B cell (primary cell): ENCODE measurements around the gene FSIP1. TPM values are rescaled to one million over a fixed set of nuclear protein-coding genes. Genes with fewer than 3 reads are reported as not detected.

Source experiments
- ATAC-seq: fragments of 200-7000 bp; cut with Tn5 transposase; one replicate; pipeline ENCODE4 v1.10.0; 2021; ENCODE audit warnings: low read depth, mild to moderate bottlenecking, moderate number of reproducible peaks, moderate library complexity
- CTCF ChIA-PET: fragments of 350-600 bp; sonication (Branson Sonifier 250); formaldehyde crosslinking; loops from one replicate; lab custom pipeline; 2021; ENCODE audit warnings: antibody characterized with exemption, inconsistent platforms; lab: Charles Lee
- POLR2A ChIA-PET: fragments of 350-600 bp; sonication (Branson Sonifier 250); formaldehyde crosslinking; loops from one replicate; lab custom pipeline; 2021; ENCODE audit warnings: antibody characterized with exemption; lab: Charles Lee
- DNase-seq: peaks from one replicate; pipeline ENCODE4 v3.0.0; 2013
- H2AFZ ChIP-seq: 2 replicates; pipeline ENCODE4 v1.6.1; 2012; ENCODE audit warnings: mild to moderate bottlenecking, low read depth, low read length; ENCODE audit not compliant: insufficient read depth, poor library complexity, severe bottlenecking
- H3K27ac ChIP-seq, 2 donors: 1 replicate in 1 of 2; 2 replicates in 1 of 2; pipeline ENCODE4 v1.5.1; 2012 to 2013; ENCODE audit warnings: low read length in 2 of 2, mild to moderate bottlenecking in 2 of 2, moderate library complexity in 1 of 2
- H3K27me3 ChIP-seq, 4 experiments: fragments of 200-600 bp in 1 of 4; sonication (generic) in 1 of 4; replicated peaks in 1 of 4; 1 replicate in 2 of 4; 2 replicates in 2 of 4; pipeline versions ENCODE4 v1.6.1 to v1.7.0; 2013 to 2016; ENCODE audit warnings: low read length in 3 of 4, mild to moderate bottlenecking in 2 of 4, mixed read lengths in 1 of 4, moderate library complexity in 1 of 4; ENCODE audit not compliant: insufficient read depth in 4 of 4, control insufficient read depth in 3 of 4; ENCODE audit errors: control extremely low read depth in 1 of 4
- H3K36me3 ChIP-seq, 2 experiments: replicated peaks in 1 of 2; 1 replicate in 1 of 2; 2 replicates in 1 of 2; pipeline versions ENCODE4 v1.6.1 to v1.7.1; 2013; ENCODE audit warnings: low read length in 1 of 2; ENCODE audit not compliant: insufficient read depth in 2 of 2, control insufficient read depth in 1 of 2; ENCODE audit errors: control extremely low read depth in 1 of 2, extremely low read depth in 1 of 2
- H3K4me1 ChIP-seq, 2 donors: fragments of 200-600 bp in 1 of 2; sonication (generic) in 1 of 2; 1 replicate in 1 of 2; 2 replicates in 1 of 2; pipeline versions ENCODE4 v1.5.1 to v1.6.1; 2013 to 2017; ENCODE audit warnings: low read length in 2 of 2; ENCODE audit not compliant: control insufficient read depth in 2 of 2, insufficient read depth in 2 of 2
- H3K4me2 ChIP-seq: replicated peaks from 2 replicates; pipeline ENCODE3; 2012; ENCODE audit warnings: mild to moderate bottlenecking, low read depth, low read length; ENCODE audit not compliant: poor library complexity, severe bottlenecking
- H3K4me3 ChIP-seq, 5 experiments: fragments of 200-600 bp in 1 of 5; sonication (generic) in 1 of 5; 1 replicate in 3 of 5; 2 replicates in 2 of 5; pipeline versions ENCODE4 v1.5.1 to v1.7.0; 2011 to 2016; ENCODE audit warnings: low read length in 4 of 5, mild to moderate bottlenecking in 4 of 5, low read depth in 2 of 5, control low read depth in 1 of 5, moderate library complexity in 1 of 5; ENCODE audit not compliant: insufficient read depth in 1 of 5; ENCODE audit errors: control extremely low read depth in 1 of 5, extremely low read depth in 1 of 5
- H3K79me2 ChIP-seq: fragments of 200-600 bp; sonication (generic); one replicate; pipeline ENCODE4 v1.6.0; 2016; ENCODE audit warnings: low read length; ENCODE audit not compliant: control insufficient read depth, insufficient read depth
- H3K9ac ChIP-seq: fragments of 200-600 bp; sonication (generic); 2 replicates; pipeline ENCODE4 v1.6.1; 2017; ENCODE audit warnings: mild to moderate bottlenecking, low read length, moderate library complexity
- H3K9me3 ChIP-seq, 3 donors: one replicate each; pipeline versions ENCODE4 v1.6.1 to v1.7.1; 2013; ENCODE audit warnings: low read length in 2 of 3; ENCODE audit not compliant: control insufficient read depth in 2 of 3, insufficient read depth in 1 of 3; ENCODE audit errors: control extremely low read depth in 1 of 3
- H4K20me1 ChIP-seq: 2 replicates; pipeline ENCODE4 v1.6.0; 2012; ENCODE audit warnings: mild to moderate bottlenecking, low read length; ENCODE audit not compliant: insufficient read depth, control insufficient read depth, poor library complexity, severe bottlenecking
- H3K27ac Mint-ChIP-seq: one replicate; pipeline ENCODE4 v1.8.0; 2021; ENCODE audit warnings: mixed read lengths
- H3K27me3 Mint-ChIP-seq: one replicate; pipeline ENCODE4 v1.8.0; 2021; ENCODE audit warnings: mixed read lengths
- H3K4me1 Mint-ChIP-seq: one replicate; pipeline ENCODE4 v1.8.0; 2021; ENCODE audit warnings: mixed read lengths
- H3K4me3 Mint-ChIP-seq: one replicate; pipeline ENCODE4 v1.8.0; 2021; ENCODE audit warnings: mixed read lengths
- H3K9me3 Mint-ChIP-seq: one replicate; pipeline ENCODE4 v1.8.0; 2022; ENCODE audit warnings: mixed read lengths; ENCODE audit not compliant: insufficient read depth
- EZH2 ChIP-seq: IDR thresholded peaks from 2 replicates; pipeline ENCODE4 v1.6.1; 2012; ENCODE audit warnings: borderline replicate concordance, low read depth, mild to moderate bottlenecking, moderate library complexity, low read length; ENCODE audit not compliant: insufficient read depth, poor library complexity, severe bottlenecking
- WGBS: methylation state at CpG from one replicate; pipeline ENCODE4 v1.1.5; 2013; ENCODE audit warnings: missing lambda C conversion rate; ENCODE audit not compliant: insufficient coverage; 5-methylcytosine and 5-hydroxymethylcytosine counted together
- intact Hi-C: fragments of 100-400 bp; cut with micrococcal nuclease; formaldehyde crosslinking; loops from one replicate; pipeline ENCODE4 v1.10.0; 2022
- polyA plus RNA-seq: library from polyadenylated mRNA; depleted of rRNA; stranded (reverse); fragments of >200 nt; gene quantifications from 2 replicates; pipeline ENCODE4 v1.2.3, GENCODE V29; 2012
- total RNA-seq, 2 donors: library from RNA; stranded (reverse); fragments of 120-200 nt in 1 of 2; gene quantifications; 1 replicate in 1 of 2; 2 replicates in 1 of 2; pipeline versions ENCODE4 v1.2.3 to v1.2.4, GENCODE V29; 2013 to 2022
- TF ChIP-seq, protein P1 (sequence below): fragments of 200-600 bp; IDR thresholded peaks from one replicate; pipeline ENCODE4 v1.8.0; 2022; ENCODE audit warnings: antibody characterized with exemption, mild to moderate bottlenecking

The FSIP1 gene
- total and polyA plus RNA-seq, 2 donors (not counting 1 experiment from before 2014, with no cell fraction given), result 0.19 to 0.49 TPM

GRCh38 chr15:39745415-39745814 is 37.2 kb downstream of the FSIP1 start:
- intact Hi-C loops, result no loop called here

GRCh38 chr15:39744334-39745103 is 38.1 kb downstream of the FSIP1 start:
- intact Hi-C loops, result no loop called here
- Histone ChIP-seq H3K4me2 (no peak overlapping the region), H2AFZ (no peak overlapping the region), H3K36me3 (no peaks in the 10 kb centered on the region), H3K27ac (no peak overlapping the region), H3K4me3 (no peak overlapping the region), H3K27me3 (peaks cover 0 to 9% (median 0%) of the 10 kb centered on the region in 4 experiments), H3K4me1 (no peaks in the 10 kb centered on the region), H3K79me2 (no peaks in the 10 kb centered on the region), H3K9me3 (no peaks in the 10 kb centered on the region), H3K9ac (no peak overlapping the region), H4K20me1 (no peaks in the 10 kb centered on the region)
- H3K27ac Mint-ChIP-seq, result no peak overlapping the region
- peaks cover 32% of the 10 kb centered on the region for H3K27me3 Mint-ChIP-seq
- ChIA-PET POLR2A (no interaction called here), CTCF (interaction anchor here (2.0 kb wide), 1 partner anchor 13 kb away, joined by 11 read pairs; no protein-coding TSS in a partner anchor)
- no peaks in the 10 kb centered on the region for H3K4me1 Mint-ChIP-seq
- no peak overlapping the region for H3K4me3 Mint-ChIP-seq
- TF ChIP-seq, protein P1, sequence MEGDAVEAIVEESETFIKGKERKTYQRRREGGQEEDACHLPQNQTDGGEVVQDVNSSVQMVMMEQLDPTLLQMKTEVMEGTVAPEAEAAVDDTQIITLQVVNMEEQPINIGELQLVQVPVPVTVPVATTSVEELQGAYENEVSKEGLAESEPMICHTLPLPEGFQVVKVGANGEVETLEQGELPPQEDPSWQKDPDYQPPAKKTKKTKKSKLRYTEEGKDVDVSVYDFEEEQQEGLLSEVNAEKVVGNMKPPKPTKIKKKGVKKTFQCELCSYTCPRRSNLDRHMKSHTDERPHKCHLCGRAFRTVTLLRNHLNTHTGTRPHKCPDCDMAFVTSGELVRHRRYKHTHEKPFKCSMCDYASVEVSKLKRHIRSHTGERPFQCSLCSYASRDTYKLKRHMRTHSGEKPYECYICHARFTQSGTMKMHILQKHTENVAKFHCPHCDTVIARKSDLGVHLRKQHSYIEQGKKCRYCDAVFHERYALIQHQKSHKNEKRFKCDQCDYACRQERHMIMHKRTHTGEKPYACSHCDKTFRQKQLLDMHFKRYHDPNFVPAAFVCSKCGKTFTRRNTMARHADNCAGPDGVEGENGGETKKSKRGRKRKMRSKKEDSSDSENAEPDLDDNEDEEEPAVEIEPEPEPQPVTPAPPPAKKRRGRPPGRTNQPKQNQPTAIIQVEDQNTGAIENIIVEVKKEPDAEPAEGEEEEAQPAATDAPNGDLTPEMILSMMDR, result no peak
- TF ChIP-seq EZH2, result no peak
- no peaks in the 10 kb centered on the region for H3K9me3 Mint-ChIP-seq
- ATAC-seq (no peak), DNase-seq (no peak)
- WGBS, result 81% methylated on average over 2 of the region's 7 CpGs

More at GRCh38 chr15:39745415-39745814, 37.2 kb downstream of the FSIP1 start:
- Mint-ChIP-seq H3K9me3 (no peaks in the 10 kb centered on the region), H3K4me1 (no peaks in the 10 kb centered on the region), H3K27me3 (peaks cover 38% of the 10 kb centered on the region), H3K27ac (no peak overlapping the region), H3K4me3 (no peak overlapping the region)
- Histone ChIP-seq H4K20me1 (no peaks in the 10 kb centered on the region), H3K9ac (no peak overlapping the region), H2AFZ (no peak overlapping the region), H3K79me2 (no peaks in the 10 kb centered on the region), H3K9me3 (no peaks in the 10 kb centered on the region), H3K36me3 (no peaks in the 10 kb centered on the region), H3K27ac (no peak overlapping the region), H3K4me3 (no peak overlapping the region), H3K27me3 (peaks cover 0 to 11% (median 0%) of the 10 kb centered on the region in 4 experiments), H3K4me1 (no peaks in the 10 kb centered on the region), H3K4me2 (no peak overlapping the region)
- POLR2A ChIA-PET, result no interaction called here
- WGBS, result 0% methylated on average over 1 of the region's 2 CpGs
- ATAC-seq (no peak), DNase-seq (no peak)
- TF ChIP-seq, protein P1, result no peak
- TF ChIP-seq EZH2, result no peak
- CTCF ChIA-PET, result interaction anchor here (2.0 kb wide), 1 partner anchor 12 kb away, joined by 11 read pairs; no protein-coding TSS in a partner anchor
